ENCODE data around the gene TSSK2. TPM values are rescaled to one million over a fixed set of nuclear protein-coding genes. Genes with fewer than 3 reads are reported as not detected.

Gene TSSK2
- total RNA-seq, 1 experiment from 2014 or later: not detected

DNA sequence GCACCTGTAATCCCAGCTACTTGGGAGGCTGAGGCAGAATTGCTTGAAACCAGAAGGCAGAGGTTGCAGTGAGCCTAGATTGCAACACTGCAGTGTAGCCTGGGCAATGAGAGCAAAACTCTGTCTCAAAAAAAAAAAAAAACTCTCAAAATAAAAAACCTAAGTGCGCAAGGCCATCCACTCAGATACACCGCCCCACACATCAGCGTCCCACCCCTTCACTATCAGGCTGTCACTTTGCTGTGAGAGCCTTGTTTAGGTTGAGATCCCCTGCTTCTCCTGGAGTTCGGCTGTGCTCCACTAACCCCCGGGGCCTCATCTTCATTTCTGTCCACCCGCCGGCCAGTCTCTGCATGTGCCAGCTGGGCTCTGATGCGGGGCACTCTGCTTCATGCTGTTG, 35.3 kb downstream of the TSSK2 start:
- no TSS peak for BruUV-seq (replicated peaks)
- in situ Hi-C loops (cut with HindIII; ENCODE audit: low pct_unique_long_range_greater_than_20kb, low sequenced_read_pairs): no loop called here
- no peaks in the 10 kb centered on the region for H3K9me3 ChIP-seq (ENCODE audit: control insufficient read depth, insufficient read depth, low read depth, low read length)
- TF ChIP-seq POLR2AphosphoS5 (IDR thresholded peaks at IDR 0.05; ENCODE audit: low read depth, low read length) (no peak), TCF7L2 (IDR thresholded peaks at IDR 0.05; ENCODE audit: low read depth, low read length) (no peak), SIN3A (IDR thresholded peaks at IDR 0.05; ENCODE audit: borderline replicate concordance, insufficient read depth, low read depth, low read length) (no peak)
- TF ChIP-seq, protein P1, sequence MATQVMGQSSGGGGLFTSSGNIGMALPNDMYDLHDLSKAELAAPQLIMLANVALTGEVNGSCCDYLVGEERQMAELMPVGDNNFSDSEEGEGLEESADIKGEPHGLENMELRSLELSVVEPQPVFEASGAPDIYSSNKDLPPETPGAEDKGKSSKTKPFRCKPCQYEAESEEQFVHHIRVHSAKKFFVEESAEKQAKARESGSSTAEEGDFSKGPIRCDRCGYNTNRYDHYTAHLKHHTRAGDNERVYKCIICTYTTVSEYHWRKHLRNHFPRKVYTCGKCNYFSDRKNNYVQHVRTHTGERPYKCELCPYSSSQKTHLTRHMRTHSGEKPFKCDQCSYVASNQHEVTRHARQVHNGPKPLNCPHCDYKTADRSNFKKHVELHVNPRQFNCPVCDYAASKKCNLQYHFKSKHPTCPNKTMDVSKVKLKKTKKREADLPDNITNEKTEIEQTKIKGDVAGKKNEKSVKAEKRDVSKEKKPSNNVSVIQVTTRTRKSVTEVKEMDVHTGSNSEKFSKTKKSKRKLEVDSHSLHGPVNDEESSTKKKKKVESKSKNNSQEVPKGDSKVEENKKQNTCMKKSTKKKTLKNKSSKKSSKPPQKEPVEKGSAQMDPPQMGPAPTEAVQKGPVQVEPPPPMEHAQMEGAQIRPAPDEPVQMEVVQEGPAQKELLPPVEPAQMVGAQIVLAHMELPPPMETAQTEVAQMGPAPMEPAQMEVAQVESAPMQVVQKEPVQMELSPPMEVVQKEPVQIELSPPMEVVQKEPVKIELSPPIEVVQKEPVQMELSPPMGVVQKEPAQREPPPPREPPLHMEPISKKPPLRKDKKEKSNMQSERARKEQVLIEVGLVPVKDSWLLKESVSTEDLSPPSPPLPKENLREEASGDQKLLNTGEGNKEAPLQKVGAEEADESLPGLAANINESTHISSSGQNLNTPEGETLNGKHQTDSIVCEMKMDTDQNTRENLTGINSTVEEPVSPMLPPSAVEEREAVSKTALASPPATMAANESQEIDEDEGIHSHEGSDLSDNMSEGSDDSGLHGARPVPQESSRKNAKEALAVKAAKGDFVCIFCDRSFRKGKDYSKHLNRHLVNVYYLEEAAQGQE (IDR thresholded peaks at IDR 0.05; ENCODE audit: insufficient read depth in 1 of 2, low read depth in 2 of 2, low read length in 1 of 2): no peak
- TF ChIP-seq, protein P2, sequence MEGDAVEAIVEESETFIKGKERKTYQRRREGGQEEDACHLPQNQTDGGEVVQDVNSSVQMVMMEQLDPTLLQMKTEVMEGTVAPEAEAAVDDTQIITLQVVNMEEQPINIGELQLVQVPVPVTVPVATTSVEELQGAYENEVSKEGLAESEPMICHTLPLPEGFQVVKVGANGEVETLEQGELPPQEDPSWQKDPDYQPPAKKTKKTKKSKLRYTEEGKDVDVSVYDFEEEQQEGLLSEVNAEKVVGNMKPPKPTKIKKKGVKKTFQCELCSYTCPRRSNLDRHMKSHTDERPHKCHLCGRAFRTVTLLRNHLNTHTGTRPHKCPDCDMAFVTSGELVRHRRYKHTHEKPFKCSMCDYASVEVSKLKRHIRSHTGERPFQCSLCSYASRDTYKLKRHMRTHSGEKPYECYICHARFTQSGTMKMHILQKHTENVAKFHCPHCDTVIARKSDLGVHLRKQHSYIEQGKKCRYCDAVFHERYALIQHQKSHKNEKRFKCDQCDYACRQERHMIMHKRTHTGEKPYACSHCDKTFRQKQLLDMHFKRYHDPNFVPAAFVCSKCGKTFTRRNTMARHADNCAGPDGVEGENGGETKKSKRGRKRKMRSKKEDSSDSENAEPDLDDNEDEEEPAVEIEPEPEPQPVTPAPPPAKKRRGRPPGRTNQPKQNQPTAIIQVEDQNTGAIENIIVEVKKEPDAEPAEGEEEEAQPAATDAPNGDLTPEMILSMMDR (IDR thresholded peaks at IDR 0.05): no peak
- no peaks in the 10 kb centered on the region for H3K36me3 ChIP-seq (ENCODE audit: control insufficient read depth, insufficient read depth, low read length)
- ChIA-PET CTCF (no interaction called here), POLR2A (no interaction called here)
- ATAC-seq: no peak
- H3K4me3 ChIP-seq (ENCODE audit: low read depth in 2 of 2, low read length in 2 of 2): no peak overlapping the region
- no peaks in the 10 kb centered on the region; the same call in 1 of the 2 replicates for H3K27me3 ChIP-seq (ENCODE audit: control insufficient read depth, insufficient read depth, low read length)
- DNase-seq (ENCODE audit: low read depth, low spot score): no peak
- H3K27ac ChIP-seq (ENCODE audit: low read length): no peak overlapping the region
- intact Hi-C loops (cut with micrococcal nuclease; ENCODE audit: unreplicated experiment): no loop called here
- H3K4me1 ChIP-seq (ENCODE audit: control insufficient read depth, insufficient read depth, low read length): 0 out of 2 replicates have a peak, but pooled peaks cover 3% of the 10 kb centered on the region

DNA sequence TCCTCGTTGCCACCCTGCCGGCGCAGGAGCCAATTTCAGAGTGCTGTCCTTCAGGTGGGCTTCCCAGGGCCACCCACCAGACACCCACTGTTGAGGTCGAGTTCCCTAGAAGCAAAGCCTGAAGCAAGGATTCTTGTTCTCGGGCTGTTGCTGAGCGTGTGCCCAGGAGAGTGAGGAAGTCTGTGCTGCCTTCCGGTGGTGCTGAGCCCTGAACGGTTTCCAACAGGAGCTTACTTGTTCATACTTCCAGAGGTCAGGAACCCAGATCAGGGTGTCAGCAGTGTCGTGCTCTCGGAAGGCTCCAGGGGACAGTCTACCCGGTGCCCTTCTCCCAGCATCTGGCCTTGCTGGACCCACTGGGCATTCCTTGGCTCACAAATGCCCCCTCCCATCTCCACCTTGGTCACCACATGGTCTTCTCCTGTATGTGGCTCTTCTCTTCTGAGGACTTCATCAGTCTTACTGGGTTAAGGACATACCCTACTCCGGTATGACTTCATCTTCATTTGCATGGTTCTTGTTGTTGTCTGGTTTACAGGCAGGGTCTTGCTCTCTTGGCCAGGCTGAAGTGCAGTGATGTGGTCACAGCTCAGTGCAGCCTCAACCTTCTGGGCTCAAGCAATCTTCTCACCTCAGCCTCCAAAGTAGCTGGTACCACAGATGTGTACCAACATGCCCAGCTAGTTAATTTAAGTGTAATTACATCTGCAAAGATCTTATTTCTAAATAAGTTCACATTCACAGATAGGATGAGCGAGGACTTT, 36.2 kb downstream of the TSSK2 start:
- TF ChIP-seq POLR2AphosphoS5 (IDR thresholded peaks at IDR 0.05; ENCODE audit: low read depth, low read length) (no peak), TCF7L2 (IDR thresholded peaks at IDR 0.05; ENCODE audit: low read depth, low read length) (no peak)
- DNase-seq (ENCODE audit: low read depth, low spot score) (no peak), ATAC-seq (no peak)
- H3K27me3 ChIP-seq (ENCODE audit: control insufficient read depth, insufficient read depth, low read length): no peaks in the 10 kb centered on the region; the same call in 1 of the 2 replicates
- 0 out of 2 replicates have a peak, but pooled peaks cover 3% of the 10 kb centered on the region for H3K4me1 ChIP-seq (ENCODE audit: control insufficient read depth, insufficient read depth, low read length)
- H3K9me3 ChIP-seq (ENCODE audit: control insufficient read depth, insufficient read depth, low read depth, low read length): no peaks in the 10 kb centered on the region
- no peak overlapping the region for H3K4me3 ChIP-seq (ENCODE audit: low read depth in 2 of 2, low read length in 2 of 2)
- in situ Hi-C loops (cut with HindIII; ENCODE audit: low pct_unique_long_range_greater_than_20kb, low sequenced_read_pairs) (no loop called here), intact Hi-C loops (cut with micrococcal nuclease; ENCODE audit: unreplicated experiment) (no loop called here)
- ChIA-PET POLR2A (no interaction called here), CTCF (no interaction called here)
- BruUV-seq (replicated peaks): no TSS peak
- no peak overlapping the region for H3K27ac ChIP-seq (ENCODE audit: low read length)
- H3K36me3 ChIP-seq (ENCODE audit: control insufficient read depth, insufficient read depth, low read length): no peaks in the 10 kb centered on the region
